ENCODE measurements around the gene INTS7.

The INTS7 gene
- 8.0 to 25.7 reads per million in 2 donors for total RNA-seq

GRCh38 chr1:212035123-212035834 lies at the start of gene INTS7, which contains the start of gene DTL:
INTS7 (minus strand) TSS chr1:212035557; CDS start chr1:212035437, 120 bp downstream.
DTL (plus strand) TSS chr1:212035748; CDS start chr1:212035891, 143 bp downstream.
- peak; percentile 95 for DNase-seq

GRCh38 chr1:212082765-212083406 lies 47.5 kb upstream of the INTS7 start:
- no peak for DNase-seq

- DNase-seq, result no peak
These were observed 43.5 kb upstream of the INTS7 start for GRCh38 chr1:212078826-212079225.

GRCh38 chr1:212077028-212077427 lies 41.7 kb upstream of the INTS7 start:
- no peak for DNase-seq

GRCh38 chr1:212074856-212075255 lies 39.5 kb upstream of the INTS7 start:
- DNase-seq, result no peak

GRCh38 chr1:212074313-212074712 lies 39.0 kb upstream of the INTS7 start:
- no peak for DNase-seq

- no peak for DNase-seq
These were observed 38.1 kb upstream of the INTS7 start for GRCh38 chr1:212073490-212073889.

- DNase-seq, result no peak
These were observed 36.7 kb upstream of the INTS7 start for GRCh38 chr1:212072047-212072446.

- DNase-seq, result no peak
These were observed 35.5 kb upstream of the INTS7 start for GRCh38 chr1:212070720-212071302.

GRCh38 chr1:212067787-212068186 lies 32.4 kb upstream of the INTS7 start:
- DNase-seq, result no peak

GRCh38 chr1:212062832-212063438 lies 27.6 kb upstream of the INTS7 start:
- no peak for DNase-seq

- no peak for DNase-seq
These were observed 25.5 kb upstream of the INTS7 start for GRCh38 chr1:212060632-212061472.

- DNase-seq, result no peak
These were observed 20.0 kb upstream of the INTS7 start for GRCh38 chr1:212055333-212055732.

GRCh38 chr1:212053993-212054392 lies 18.6 kb upstream of the INTS7 start:
- no peak for DNase-seq

- no peak for DNase-seq
These were observed 10.6 kb upstream of the INTS7 start for GRCh38 chr1:212045981-212046380.

- no peak for DNase-seq
These were observed 9.5 kb upstream of the INTS7 start for GRCh38 chr1:212044851-212045250.

- no peak for DNase-seq
These were observed 7.1 kb upstream of the INTS7 start for GRCh38 chr1:212042436-212042835.

- no peak for DNase-seq
These were observed 5.5 kb upstream of the INTS7 start for GRCh38 chr1:212040629-212041412.

GRCh38 chr1:212039622-212040021 lies 4.3 kb upstream of the INTS7 start:
- DNase-seq, result no peak

GRCh38 chr1:212037900-212038299 lies 2.5 kb upstream of the INTS7 start:
- DNase-seq, result no peak

- DNase-seq, result no peak
These were observed 663 bp upstream of the INTS7 start for GRCh38 chr1:212035835-212036605.

All from T-helper 9 cell (primary cell).